GM12873 (cell line): Measurements from ENCODE around the gene P4HA3.

ENCODE experiments used
- CTCF ChIP-seq: IDR thresholded peaks from 2 replicates; pipeline ENCODE4 v1.5.1; 2012; ENCODE audit warnings: low read depth, mild to moderate bottlenecking, moderate library complexity, low read length, control low read depth; ENCODE audit not compliant: insufficient read depth; ENCODE audit errors: missing control alignments

Gene P4HA3

DNA sequence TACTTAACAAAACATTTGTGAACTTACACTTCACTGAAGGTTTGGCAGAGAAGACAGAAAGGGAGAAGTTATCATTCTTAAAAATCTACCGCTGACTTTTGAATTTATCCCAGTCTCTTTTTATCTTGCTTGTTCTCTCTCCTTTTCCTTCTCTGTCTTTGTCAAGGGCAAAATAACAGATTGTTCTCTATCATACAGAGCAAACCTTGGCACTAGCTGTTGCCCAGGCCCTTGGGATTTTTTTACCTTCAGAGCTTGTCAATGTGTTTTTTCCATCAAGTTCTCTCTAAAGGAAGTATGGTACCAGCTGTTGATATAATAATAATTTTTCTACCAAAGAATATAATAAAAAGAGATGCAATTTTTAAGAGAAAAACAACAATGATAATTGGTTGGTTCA lies 73.2 kb downstream of the P4HA3 start:
- no peak for TF ChIP-seq CTCF

- no peak for TF ChIP-seq CTCF
These were observed 73.9 kb downstream of the P4HA3 start for GRCh38 chr11:74237541-74237940.

- TF ChIP-seq CTCF, result no peak
These were observed 76.3 kb downstream of the P4HA3 start for GRCh38 chr11:74235121-74235520.

GRCh38 chr11:74233683-74234082 lies 77.8 kb downstream of the P4HA3 start:
- TF ChIP-seq CTCF, result no peak

DNA sequence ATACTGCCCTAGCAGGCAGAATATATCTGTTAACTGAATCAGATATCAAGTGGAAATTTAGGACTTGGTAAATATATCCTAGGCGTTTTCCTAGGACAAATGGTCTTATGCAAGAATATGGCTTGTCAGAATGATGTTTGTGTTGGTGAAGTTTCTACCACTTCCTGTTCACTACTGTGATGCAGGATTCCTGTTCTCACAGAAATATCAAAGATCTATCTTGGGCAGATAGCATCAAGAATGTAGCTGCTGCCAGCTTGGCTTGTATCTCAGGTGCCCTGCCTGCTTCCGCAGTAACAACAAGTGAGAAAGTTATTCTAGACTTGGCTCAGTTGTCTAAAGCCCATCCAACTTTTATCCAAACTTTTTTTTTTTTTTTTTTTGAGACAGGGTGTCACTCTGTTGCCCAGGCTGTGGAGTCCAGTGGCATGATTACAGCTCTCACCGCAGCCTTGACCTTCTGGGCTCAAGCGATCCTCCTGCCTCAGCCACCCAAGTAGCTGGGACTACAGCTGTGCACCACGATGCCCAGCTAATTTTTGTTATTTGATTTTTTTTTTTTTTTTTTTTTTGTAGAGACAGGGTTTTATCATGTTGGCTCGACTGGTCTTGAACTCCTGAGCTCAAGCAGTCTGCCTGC lies 79.0 kb downstream of the P4HA3 start:
- TF ChIP-seq CTCF, result no peak

GRCh38 chr11:74226907-74227306 lies 84.5 kb downstream of the P4HA3 start:
- TF ChIP-seq CTCF, result no peak

DNA sequence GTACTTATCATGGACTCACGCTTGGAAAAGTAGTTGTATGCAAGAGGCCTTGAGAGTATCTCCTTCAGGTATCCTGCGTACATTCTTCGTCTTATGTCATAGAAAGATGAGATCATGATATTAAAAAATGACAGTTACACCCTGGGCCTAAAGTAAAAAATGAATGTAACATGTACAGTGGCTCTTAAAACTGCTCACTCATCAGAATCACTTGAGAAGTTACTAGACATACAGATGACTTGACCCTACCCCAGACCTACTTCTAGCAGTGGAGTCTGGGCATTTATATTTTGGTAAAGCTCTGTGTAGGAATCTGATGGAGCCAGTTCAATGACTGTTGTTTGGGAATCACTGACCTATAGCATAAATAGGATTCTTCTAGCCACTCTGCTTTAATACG lies 85.9 kb downstream of the P4HA3 start:
- no peak for TF ChIP-seq CTCF
